NCI-H526 treated with DMSO at 0.1 percent for 48 hours (cell line): ENCODE data around the gene ZNF764.
"Not testable (repeated sequence)": the region's sequence is repeated elsewhere in the genome, so short reads cannot be mapped to it uniquely, and the experiment has no call there.

ENCODE experiments used
- DNase-seq: peaks from one replicate; lab custom pipeline; 2025; lab: John Stamatoyannopoulos, UW

The ZNF764 gene

DNA sequence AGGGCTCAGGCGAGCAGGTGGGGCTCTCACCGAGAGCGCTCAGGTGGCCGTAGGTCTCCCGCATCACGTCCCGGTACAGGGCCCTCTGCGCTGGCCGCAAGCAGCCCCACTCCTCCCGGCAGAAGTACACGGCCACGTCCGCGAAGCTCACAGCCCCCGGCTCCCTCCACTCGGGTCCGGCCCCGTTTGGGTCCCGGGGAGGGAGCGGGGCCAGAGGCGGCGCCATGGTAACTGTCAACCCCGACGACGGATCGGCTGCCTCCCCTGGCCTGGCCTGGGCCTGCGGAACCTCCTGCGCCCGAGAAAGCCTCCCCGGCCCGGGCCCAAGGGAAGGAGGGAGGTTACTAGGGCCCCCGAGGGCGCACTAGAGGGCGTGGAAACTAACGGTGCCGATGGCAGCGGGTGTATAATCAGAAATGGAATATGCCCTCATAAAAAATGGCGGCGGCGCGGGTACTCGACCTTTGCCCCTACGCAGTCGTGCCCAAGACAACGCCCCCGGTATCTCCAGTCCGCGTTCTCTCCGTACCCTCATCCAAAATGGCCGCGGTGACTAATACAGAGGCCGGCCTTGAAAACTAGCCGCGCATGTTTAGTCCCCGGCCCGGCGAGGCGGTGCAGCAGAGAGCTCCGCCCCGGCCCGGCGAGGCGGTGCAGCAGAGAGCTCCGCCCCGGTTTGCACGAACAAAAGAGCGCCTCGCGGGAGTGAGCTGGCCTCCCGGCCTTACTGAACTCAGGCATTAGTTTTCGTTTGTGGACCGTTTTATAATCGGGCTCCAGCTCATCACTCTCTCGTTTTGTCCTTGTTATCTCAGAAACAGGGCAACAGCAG, at the start of gene ZNF764:
Gene ZNF764, minus strand, starts transcription at position 418 of the 832 bp plus-strand sequence. Its CDS starts 192 bp downstream, at position 226.
- DNase-seq = peak; percentile 91

DNA sequence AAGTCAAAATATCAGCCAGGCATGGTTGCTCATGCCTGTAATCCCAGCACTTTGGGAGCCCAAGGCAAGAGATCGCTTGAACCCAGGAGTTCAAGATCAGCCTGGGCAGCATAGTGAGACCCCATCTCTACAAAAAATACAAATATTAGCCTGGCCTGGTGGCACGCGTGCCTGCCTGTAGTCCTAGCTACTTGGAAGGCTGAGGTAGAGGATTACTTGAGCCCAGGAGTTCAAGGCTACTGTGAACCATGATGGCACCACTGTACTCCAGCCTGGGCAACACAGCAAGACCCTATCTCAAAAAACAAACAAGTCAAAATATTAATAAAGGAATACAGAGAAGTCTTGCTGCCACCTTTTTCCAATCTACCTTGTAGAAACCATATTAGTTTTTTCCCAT, 47.8 kb upstream of the ZNF764 start:
- no peak for DNase-seq

DNA sequence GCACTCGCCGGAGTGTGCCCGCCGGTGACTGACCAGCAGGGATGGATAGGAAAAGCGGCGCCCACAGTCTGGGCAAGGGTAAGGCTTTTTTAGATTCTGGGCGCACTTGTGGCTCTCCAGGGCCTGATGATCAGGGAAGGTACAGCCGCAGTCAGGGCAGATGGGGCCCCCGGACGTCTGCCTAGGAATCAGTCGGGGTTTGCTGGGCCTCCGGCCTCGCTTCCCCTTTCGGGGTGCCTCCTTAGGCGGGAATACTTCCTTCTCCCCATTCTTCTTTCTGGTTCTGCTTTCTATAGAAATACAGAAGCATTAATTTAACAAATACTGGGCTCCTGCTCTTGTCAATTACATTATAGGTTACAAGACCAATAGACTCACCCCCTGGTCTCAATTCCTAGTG, 47.0 kb upstream of the ZNF764 start:
- DNase-seq = no peak

DNA sequence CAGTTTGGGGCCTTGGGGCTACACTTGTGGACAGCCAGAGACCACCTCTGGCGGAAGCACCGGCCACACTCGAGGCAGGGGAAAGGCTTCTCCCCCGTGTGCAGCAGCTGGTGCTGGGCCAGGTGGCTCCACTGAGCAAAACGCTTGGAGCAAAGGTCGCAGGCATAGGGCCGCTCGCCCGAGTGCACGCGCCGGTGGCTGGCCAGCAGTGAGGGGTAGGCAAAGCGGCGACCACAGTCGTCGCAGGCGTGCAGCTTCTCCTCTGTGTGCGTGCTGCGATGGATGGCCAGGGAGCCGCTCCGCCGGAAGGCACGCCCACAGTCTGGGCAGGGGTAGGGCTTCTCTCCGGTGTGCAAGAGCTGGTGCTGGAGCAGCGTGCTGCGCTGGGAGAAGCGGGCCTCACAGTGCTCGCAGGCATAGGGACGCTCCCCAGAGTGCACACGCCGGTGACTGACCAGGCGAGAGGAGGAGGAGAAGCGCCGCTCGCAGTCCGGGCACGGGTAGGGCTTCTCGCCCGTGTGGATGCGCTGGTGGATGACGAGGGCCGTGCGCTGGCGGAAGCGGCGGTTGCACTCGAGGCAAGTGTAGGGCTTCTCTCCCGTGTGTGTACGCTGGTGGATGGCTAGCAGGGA, 46.3 kb upstream of the ZNF764 start:
- DNase-seq = no peak

DNA sequence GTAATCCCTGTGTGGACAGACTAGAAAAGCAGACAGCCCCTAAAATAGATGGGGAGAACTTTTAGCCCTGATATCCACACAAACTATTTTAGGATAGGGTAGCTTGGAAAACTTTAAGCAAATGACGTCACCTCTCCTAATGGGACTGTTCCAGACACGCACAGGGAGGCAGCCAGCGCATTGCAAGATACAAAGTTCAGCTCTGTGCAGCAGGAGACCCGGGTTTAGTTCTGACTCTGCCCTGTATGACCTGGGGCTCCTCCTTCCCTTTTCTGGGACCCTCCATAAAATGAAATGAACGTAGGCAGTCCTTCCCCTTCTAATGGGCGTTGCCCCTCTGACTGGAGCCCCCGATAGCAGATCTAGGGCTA, 45.8 kb upstream of the ZNF764 start:
- DNase-seq = no peak

DNA sequence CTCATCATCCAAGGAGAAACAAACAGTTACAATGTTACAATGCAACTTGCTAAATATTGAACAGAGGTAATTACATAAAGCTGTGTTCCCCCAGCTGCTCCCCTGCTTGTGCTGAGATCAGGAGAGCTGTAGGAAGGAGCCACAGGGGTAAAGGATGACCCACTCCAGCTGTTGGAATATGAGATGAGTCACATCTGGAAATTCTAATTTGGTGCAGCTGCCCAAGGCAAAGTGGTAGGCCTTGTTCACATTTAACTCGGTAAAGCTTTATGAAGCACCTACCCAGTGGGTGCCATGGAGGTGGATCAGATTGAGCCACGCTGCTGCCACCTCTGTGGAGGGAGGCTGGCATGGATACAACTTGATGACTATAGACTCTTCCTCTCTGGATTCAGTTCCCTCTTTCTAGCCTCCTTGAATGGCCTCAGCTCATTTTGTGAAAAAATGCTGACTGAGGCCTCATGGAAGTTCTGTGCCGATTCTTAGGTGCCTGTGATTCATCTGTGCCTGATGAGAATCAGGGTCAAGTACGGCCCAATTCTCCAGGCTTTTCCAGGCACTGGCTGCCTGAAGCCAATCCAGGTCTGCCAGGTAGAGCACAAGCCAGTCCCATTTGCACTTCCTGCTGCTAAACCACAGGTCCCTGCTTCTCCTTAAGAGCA, 44.6 kb upstream of the ZNF764 start:
- no peak for DNase-seq

DNA sequence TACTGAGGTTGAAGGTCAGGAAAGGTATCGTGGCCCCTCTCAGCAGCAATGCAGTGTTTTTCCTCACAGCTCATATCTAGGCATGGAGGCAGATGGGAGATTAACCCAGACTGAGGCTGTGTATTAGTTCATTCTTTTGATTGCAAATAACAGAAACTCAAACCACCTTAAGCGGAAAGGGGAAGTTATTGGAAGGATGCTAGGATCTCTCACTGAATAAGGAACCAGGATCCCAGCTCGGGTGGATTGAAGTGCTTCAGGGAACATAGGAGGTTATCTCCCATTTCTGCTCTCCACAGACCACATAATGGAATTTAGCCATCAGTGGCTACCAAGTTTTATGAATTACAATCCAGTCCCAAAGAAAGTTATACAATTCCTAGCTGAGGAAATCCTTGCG, 43.8 kb upstream of the ZNF764 start:
- no peak for DNase-seq

DNA sequence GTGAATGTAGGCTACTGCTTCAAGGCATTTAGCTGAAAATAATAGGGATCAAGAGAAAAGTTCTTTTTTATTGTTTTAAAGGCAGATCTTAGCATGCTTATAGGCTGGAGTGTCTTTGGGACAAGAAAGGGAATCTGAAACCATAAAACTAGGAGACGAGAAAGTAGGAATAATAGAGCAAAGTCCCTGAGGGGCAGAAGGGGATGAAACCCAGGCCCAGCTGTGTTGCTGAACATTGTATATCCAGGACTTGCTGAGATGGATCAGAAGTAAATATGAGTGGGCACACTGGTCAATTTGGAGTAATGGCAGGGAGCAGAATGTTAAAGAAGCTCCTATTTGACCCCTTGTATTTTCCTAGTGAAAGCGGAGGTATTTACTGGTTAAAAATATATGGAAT, 42.8 kb upstream of the ZNF764 start:
- DNase-seq = no peak

DNA sequence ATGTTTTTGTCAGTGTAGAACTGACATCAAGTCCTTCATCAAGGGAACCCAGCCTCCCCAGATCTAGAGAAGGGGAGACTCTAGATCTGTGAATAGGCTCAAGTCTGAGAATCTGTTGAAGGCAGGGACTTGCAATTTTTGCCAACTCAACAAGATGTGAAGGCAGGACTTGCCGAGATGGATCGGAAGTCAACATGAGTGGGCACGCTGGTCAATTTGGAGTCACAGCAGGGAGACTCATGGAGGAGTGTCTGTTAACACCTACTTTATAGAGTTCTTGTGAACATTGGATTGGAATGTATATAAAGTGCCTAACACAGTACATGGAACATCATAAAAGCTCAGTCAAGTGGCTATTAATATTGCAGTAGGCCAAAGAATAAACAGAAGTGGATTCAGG, 42.0 kb upstream of the ZNF764 start:
- DNase-seq = no peak

DNA sequence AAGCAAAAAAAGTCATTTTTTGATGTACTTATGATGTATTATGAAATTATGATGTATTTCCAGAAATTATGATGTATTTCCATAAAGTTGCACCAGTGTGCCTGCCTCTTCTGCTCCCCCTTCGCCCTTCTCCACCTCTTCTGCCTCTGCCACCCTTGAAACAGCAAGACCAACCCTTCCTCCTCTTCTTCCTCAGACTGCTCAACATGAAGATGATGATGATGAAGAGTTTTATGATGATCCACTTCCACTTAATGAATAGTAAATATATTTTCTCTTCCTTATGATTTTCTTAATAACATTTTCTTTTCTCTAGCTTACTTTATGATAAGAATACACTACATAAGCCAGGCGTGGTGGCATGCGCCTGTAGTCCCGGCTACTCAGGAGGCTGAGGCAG, 34.7 kb upstream of the ZNF764 start:
- no peak for DNase-seq

DNA sequence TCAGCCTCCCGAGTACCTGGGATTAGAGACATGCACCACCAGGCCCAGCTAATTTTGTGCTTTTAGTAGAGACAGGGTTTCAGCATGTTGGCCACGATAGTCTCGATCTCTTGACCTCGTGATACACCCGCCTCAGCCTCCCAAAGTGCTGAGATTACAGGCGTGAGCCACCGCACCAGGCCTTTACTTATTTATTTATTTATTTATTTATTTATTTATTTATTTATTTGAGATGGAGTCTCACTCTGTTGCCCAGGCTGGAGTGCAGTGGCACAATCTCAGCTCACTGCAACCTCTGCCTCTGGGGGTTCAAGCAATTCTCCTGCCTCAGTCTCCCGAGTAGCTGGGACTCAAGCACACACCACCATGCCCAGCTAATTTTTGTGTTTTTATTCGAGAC, 32.7 kb upstream of the ZNF764 start:
- DNase-seq = not testable (repeated sequence)

DNA sequence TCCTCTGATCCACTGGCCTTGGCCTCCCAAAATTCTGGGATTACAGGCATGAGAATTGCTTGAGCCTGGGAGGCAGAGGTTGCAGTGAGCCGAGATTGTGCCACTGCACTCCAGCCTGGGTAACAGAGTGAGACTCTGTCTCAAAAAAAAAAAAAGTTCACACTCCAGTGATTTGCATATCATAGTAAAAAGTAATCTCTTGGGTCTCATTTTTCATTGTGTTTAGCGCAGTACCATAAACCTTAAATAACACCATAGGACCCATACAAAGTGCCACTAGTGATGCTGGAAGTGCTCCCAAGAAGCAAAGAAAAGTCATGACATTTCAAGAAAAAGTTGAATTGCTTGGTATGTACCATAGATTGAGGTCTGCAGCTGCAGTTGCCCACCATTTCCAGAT, 31.4 kb upstream of the ZNF764 start:
- not testable (repeated sequence) for DNase-seq

DNA sequence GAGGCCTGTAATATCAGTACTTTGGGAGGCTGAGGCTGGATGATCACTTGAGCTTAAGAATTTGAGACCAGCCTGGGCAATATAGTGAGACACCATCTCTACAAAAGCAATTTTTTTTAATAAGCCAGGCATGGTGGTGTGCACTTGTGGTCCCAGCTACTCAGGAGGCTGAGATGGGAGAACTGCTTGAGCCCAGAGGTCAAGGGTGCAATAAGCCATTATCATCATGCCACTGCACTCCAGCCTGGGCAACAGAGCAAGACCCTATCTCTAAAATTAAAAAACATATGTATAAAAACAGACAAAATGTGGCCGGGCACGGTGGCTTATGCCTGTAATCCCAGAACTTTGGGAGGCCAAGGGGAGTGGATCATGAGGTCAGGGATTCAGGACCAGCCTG, 30.5 kb upstream of the ZNF764 start:
- no peak for DNase-seq

DNA sequence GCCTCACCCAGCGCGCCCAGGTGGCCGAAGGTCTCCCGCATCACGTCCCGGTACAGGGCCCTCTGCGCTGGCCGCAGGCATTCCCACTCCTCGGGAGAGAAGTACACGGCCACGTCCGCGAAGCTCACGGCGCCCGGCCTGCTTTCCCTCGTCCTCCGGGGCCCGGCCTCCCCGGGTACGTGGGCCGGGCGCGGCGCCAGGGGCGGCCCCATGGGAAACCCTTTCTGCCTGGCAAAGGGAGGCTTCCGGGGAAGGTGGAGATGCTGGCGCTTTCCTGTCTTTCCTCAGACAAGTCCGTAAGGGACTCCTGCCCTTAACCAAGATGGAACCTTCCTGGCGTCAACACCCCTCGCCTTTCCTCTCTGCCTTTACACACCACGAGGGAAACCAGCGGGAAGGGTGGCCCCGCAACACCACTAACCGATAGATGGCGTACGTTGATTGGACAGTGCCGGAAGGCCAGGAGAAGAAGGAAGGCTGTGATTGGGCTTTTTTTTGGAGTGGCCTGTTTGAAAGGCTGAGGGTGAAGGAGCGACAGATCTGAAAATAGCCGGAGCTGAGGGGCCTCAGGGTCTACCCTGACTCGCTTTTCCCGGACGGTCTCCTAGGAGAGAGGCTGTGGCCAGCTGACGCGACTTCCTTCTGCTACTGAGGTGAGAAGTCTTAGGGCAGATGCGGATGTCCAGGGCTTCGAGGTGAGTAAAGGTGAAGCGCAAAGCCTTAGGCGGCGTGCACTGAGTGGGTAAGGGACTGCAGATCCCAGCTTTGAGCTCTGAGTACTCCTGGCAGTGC, 27.4 kb upstream of the ZNF764 start, which contains the start of gene ZNF785:
Gene ZNF785, minus strand, starts transcription at position 298 of the 792 bp plus-strand sequence. Its CDS starts 86 bp downstream, at position 212.
- peak; percentile 96 for DNase-seq

DNA sequence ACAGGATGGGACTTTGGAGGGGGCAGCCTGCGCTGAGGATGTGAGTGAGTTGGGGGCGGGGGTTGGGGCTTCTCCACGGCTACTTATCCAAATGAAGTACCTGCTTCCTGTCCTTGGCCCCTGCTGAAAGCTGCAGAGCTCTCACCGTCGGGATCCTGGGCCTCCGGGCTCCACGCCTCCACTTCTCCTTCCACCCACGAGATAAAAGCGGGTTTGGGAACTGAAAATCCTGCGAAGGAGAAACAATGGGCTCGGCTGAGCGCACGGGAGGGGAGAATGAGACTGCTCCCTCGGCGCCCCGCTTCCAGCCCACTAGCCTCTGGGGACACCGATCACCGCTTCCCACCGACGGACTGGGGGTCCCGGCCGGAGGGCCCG, 26.8 kb upstream of the ZNF764 start:
- no peak for DNase-seq

DNA sequence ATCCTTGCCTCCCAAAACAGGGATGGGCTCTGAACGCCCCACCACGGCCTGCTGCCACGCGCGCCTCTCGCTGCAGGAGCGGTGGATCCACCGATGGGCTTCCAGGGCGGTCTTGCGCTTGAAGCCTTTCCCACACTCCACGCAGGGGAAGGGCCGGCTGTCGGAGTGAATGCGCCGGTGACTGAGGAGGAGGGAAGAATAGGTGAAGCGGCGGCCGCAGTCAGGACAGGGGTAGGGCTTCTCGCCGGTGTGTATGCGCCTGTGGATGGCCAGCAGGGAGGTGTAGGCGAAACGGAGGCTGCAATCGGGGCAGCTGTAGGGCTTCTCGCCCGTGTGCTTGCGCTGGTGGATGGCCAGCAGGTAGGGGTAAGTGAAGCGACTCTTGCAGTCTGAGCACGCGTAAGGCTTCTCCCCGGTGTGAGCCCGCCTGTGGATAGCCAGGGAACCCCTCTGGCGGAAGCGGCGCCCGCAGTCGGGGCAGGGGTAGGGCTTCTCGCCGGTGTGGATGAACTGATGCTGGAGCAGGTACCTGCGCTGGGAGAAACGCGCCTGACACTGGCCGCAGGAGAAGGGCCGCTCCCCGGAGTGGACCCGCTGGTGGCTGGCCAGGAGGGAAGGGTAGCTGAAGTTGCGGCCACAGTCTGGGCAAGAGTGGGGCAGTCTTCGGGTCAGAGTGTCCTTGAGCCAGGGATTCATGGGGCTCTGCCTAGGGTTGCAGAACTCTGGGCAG, 24.6 kb upstream of the ZNF764 start:
- DNase-seq = no peak

DNA sequence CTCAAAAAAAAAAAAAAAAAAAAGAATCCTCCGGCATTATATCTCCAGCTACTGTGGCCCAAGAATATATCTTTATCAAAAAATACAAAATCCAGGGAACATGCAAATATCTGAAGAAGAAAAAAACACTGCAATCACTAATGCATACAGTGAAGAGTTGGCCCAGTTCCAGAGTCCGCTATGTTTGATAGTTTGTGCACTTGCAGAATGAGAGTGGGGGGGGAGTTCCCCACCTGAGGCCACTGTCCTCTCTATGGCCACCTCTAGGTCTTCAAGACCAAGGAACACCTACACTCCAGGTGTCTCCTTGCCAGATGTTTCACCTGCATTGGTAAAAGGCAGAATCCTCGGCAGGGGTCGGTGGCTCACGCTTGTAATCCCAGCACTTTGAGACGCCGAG, 23.3 kb upstream of the ZNF764 start:
- DNase-seq = no peak

DNA sequence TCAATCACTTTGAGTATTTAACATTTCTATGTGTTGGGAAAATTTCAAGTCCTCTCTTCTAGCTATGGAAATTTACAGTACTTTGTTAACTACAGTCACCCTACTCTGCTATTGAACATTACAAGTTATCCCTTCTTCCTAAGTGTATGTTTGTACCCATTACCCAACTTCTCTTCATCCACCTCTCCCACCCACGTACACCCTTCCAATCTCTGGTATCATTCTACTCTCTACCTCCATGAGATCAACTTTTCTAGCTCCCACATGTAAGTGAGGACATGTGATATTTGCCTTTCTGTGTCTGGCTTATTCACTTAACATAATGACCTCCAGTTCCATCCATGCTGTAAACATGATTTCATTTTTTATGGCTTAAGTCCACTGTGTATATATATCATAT, 16.5 kb upstream of the ZNF764 start:
- DNase-seq = no peak

DNA sequence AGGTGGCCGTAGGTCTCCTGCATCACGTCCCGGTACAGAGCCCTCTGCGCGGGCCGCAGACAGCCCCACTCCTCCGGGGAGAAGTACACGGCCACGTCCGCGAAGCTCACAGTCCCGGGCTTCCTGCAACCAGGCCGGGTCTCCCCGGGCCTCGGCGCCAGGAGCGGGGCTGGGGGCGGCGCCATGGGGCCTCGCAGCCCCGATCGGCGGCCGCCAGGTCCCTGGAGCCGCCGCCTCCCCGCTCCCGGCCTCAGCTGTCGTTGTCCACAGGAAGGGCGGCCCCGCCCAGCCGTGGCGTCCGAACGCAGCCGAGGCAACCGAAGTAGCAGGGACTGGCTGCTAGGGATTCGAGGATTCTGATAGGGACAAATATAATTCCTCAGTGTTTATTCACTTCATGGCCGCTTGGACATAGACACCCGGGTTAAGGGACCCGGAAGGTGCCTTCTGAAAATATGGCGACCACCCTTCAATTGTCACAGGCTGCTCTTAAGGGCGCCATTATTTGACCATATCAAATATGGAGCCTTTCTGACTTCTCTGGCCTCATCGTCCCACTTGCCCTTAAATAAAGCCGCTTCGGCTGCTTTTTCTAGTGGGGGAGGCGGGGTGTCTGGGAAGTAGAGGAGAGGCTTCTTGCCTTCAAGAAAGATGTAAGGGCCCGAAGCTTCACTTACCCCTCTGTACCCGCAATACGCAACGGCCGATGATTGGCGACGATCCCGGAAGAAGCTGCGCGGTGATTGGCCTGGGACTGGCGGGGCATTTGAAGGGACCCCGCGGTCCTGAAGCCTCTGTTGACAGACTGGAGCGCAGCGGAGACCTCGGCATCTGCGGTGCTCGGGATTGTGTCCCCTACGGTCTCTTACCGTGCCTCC, 13.5 kb upstream of the ZNF764 start, which contains the start of gene ZNF688:
Gene ZNF688, minus strand, starts transcription at position 270 of the 878 bp plus-strand sequence. Its CDS starts 85 bp downstream, at position 185.
- peak; percentile 86 for DNase-seq
